Neural cell (in vitro differentiated cells): ENCODE measurements around the gene EIF2B5. TPM values are rescaled to one million over a fixed set of nuclear protein-coding genes. Genes with fewer than 3 reads are reported as not detected.

Experiments
- H2AFZ ChIP-seq: fragments of 200-600, 300-800 bp; sonication (generic), shearing (Covaris generic); 2 replicates; pipeline ENCODE4 v1.6.0; 2014; ENCODE audit warnings: low read depth, mild to moderate bottlenecking, antibody characterized with exemption, low read length, moderate library complexity
- H3F3A ChIP-seq: fragments of 200-600 bp; shearing (Covaris generic); 2 replicates; pipeline ENCODE4 v1.6.1; 2016; ENCODE audit warnings: mild to moderate bottlenecking, moderate library complexity, mixed read lengths, antibody characterized with exemption, low read length; ENCODE audit not compliant: insufficient read depth, poor library complexity, severe bottlenecking
- H3K27ac ChIP-seq: fragments of 200-600, 300-800 bp; sonication (generic), shearing (Covaris generic); 2 replicates; pipeline ENCODE4 v1.5.1; 2014; ENCODE audit warnings: mild to moderate bottlenecking, low read length, moderate library complexity
- H3K27me3 ChIP-seq: fragments of 300-800, 200-600 bp; sonication (generic), shearing (Covaris generic); 2 replicates; pipeline ENCODE4 v1.6.0; 2014; ENCODE audit warnings: mild to moderate bottlenecking, low read depth, low read length, moderate library complexity; ENCODE audit not compliant: insufficient read depth
- H3K36me3 ChIP-seq: fragments of 300-800, 200-600 bp; sonication (generic), shearing (Covaris generic); 2 replicates; pipeline ENCODE4 v1.5.1; 2014; ENCODE audit warnings: mild to moderate bottlenecking, antibody characterized with exemption, low read length, moderate library complexity; ENCODE audit not compliant: insufficient read depth
- H3K4me2 ChIP-seq: fragments of 300-800, 200-600 bp; sonication (generic), shearing (Covaris generic); 2 replicates; pipeline ENCODE4 v1.6.0; 2014; ENCODE audit warnings: mild to moderate bottlenecking, low read length
- H3K4me3 ChIP-seq: fragments of 300-800, 200-600 bp; sonication (generic), shearing (Covaris generic); 2 replicates; pipeline ENCODE4 v1.5.1; 2014; ENCODE audit warnings: mild to moderate bottlenecking, low read length, moderate library complexity
- H3K79me2 ChIP-seq: fragments of 200-600 bp; shearing (Covaris generic); replicated peaks from 2 replicates; pipeline ENCODE4 v1.6.0; 2014; ENCODE audit warnings: mild to moderate bottlenecking, low read length, moderate library complexity; ENCODE audit not compliant: insufficient read depth
- H3K9ac ChIP-seq: fragments of 300-800, 200-600 bp; sonication (generic), shearing (Covaris generic); 2 replicates; pipeline ENCODE4 v1.6.1; 2016; ENCODE audit warnings: mild to moderate bottlenecking, low read length, mixed read lengths
- H3K9me2 ChIP-seq: fragments of 200-600 bp; shearing (Covaris generic); 2 replicates; pipeline ENCODE4 v1.6.1; 2016; ENCODE audit warnings: mild to moderate bottlenecking, low read length, mixed read lengths; ENCODE audit not compliant: insufficient read depth
- H3K9me3 ChIP-seq: fragments of 200-600, 300-800 bp; sonication (generic), shearing (Covaris generic); 2 replicates; pipeline ENCODE4 v1.6.1; 2016; ENCODE audit warnings: mild to moderate bottlenecking, mixed run types, low read length, moderate library complexity, mixed read lengths
- H4K20me1 ChIP-seq: fragments of 200-600 bp; shearing (Covaris generic); 2 replicates; pipeline ENCODE4 v1.6.1; 2016; ENCODE audit warnings: mild to moderate bottlenecking, mixed run types; ENCODE audit not compliant: insufficient read depth
- EP300 ChIP-seq: fragments of 450-650 bp; conservative IDR thresholded peaks from 2 replicates; pipeline ENCODE4 v1.6.1; 2014; ENCODE audit warnings: antibody characterized with exemption, mild to moderate bottlenecking, moderate library complexity; ENCODE audit not compliant: poor library complexity, severe bottlenecking
- EZH2 ChIP-seq: fragments of 200-600, 300-800 bp; shearing (Covaris generic), sonication (generic); IDR thresholded peaks from 2 replicates; pipeline ENCODE4 v1.6.1; 2014; ENCODE audit warnings: antibody characterized with exemption, low read length, borderline replicate concordance, mild to moderate bottlenecking; ENCODE audit not compliant: insufficient read depth, poor library complexity, severe bottlenecking
- MXI1 ChIP-seq: fragments of 450-650 bp; conservative IDR thresholded peaks from 2 replicates; pipeline ENCODE4 v1.6.1; 2014; ENCODE audit warnings: antibody characterized with exemption, mild to moderate bottlenecking; ENCODE audit not compliant: poor library complexity, severe bottlenecking
- POLR2AphosphoS5 ChIP-seq: IDR thresholded peaks from 2 replicates; pipeline ENCODE4 v1.6.1; 2012
- RAD21 ChIP-seq: fragments of 450-650 bp; conservative IDR thresholded peaks from 2 replicates; pipeline ENCODE4 v1.6.1; 2014; ENCODE audit warnings: antibody characterized with exemption, mild to moderate bottlenecking, moderate library complexity
- SMC3 ChIP-seq: fragments of 450-650 bp; conservative IDR thresholded peaks from 2 replicates; pipeline ENCODE4 v1.6.1; 2014; ENCODE audit warnings: antibody characterized with exemption, mild to moderate bottlenecking, moderate library complexity; ENCODE audit not compliant: poor library complexity
- TAF1 ChIP-seq: IDR thresholded peaks from 2 replicates; pipeline ENCODE4 v1.6.1; 2012; ENCODE audit warnings: low read depth
- polyA plus RNA-seq: library from polyadenylated mRNA; depleted of rRNA; stranded (reverse); fragments of >200 nt; gene quantifications from 2 replicates; pipeline ENCODE4 v1.2.3, GENCODE V29; 2014
- TF ChIP-seq, protein P1 (sequence below): IDR thresholded peaks from 2 replicates; pipeline ENCODE4 v1.6.1; 2012; ENCODE audit warnings: borderline replicate concordance
- TF ChIP-seq, protein P2 (sequence below): fragments of 450-650 bp; IDR thresholded peaks from 2 replicates; pipeline ENCODE4 v1.5.1; 2014; ENCODE audit warnings: antibody characterized with exemption, mild to moderate bottlenecking, moderate library complexity; ENCODE audit not compliant: poor library complexity, severe bottlenecking

EIF2B5 gene
- polyA plus RNA-seq, 1 donor from 2014 or later: 112 TPM

GRCh38 chr3:184178521-184179138, 43.5 kb downstream of the EIF2B5 start:
- Histone ChIP-seq H3K9ac (no peak overlapping the region), H3K9me2 (no peaks in the 10 kb centered on the region), H3K4me3 (no peak overlapping the region), H3K4me2 (no peak overlapping the region), H3K79me2 (peaks cover 33% of the 10 kb centered on the region), H3F3A (no peaks in the 10 kb centered on the region), H3K36me3 (peaks cover 11% of the 10 kb centered on the region), H3K9me3 (no peaks in the 10 kb centered on the region), H4K20me1 (peaks cover 6% of the 10 kb centered on the region), H2AFZ (no peak overlapping the region), H3K27me3 (no peaks in the 10 kb centered on the region), H3K27ac (no peak overlapping the region)
- TF ChIP-seq MXI1 (no peak), RAD21 (no peak), EP300 (no peak), SMC3 (no peak), TAF1 (no peak), POLR2AphosphoS5 (no peak), EZH2 (no peak)
- TF ChIP-seq, protein P1, sequence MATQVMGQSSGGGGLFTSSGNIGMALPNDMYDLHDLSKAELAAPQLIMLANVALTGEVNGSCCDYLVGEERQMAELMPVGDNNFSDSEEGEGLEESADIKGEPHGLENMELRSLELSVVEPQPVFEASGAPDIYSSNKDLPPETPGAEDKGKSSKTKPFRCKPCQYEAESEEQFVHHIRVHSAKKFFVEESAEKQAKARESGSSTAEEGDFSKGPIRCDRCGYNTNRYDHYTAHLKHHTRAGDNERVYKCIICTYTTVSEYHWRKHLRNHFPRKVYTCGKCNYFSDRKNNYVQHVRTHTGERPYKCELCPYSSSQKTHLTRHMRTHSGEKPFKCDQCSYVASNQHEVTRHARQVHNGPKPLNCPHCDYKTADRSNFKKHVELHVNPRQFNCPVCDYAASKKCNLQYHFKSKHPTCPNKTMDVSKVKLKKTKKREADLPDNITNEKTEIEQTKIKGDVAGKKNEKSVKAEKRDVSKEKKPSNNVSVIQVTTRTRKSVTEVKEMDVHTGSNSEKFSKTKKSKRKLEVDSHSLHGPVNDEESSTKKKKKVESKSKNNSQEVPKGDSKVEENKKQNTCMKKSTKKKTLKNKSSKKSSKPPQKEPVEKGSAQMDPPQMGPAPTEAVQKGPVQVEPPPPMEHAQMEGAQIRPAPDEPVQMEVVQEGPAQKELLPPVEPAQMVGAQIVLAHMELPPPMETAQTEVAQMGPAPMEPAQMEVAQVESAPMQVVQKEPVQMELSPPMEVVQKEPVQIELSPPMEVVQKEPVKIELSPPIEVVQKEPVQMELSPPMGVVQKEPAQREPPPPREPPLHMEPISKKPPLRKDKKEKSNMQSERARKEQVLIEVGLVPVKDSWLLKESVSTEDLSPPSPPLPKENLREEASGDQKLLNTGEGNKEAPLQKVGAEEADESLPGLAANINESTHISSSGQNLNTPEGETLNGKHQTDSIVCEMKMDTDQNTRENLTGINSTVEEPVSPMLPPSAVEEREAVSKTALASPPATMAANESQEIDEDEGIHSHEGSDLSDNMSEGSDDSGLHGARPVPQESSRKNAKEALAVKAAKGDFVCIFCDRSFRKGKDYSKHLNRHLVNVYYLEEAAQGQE: no peak
- TF ChIP-seq, protein P2, sequence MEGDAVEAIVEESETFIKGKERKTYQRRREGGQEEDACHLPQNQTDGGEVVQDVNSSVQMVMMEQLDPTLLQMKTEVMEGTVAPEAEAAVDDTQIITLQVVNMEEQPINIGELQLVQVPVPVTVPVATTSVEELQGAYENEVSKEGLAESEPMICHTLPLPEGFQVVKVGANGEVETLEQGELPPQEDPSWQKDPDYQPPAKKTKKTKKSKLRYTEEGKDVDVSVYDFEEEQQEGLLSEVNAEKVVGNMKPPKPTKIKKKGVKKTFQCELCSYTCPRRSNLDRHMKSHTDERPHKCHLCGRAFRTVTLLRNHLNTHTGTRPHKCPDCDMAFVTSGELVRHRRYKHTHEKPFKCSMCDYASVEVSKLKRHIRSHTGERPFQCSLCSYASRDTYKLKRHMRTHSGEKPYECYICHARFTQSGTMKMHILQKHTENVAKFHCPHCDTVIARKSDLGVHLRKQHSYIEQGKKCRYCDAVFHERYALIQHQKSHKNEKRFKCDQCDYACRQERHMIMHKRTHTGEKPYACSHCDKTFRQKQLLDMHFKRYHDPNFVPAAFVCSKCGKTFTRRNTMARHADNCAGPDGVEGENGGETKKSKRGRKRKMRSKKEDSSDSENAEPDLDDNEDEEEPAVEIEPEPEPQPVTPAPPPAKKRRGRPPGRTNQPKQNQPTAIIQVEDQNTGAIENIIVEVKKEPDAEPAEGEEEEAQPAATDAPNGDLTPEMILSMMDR: no peak

DNA sequence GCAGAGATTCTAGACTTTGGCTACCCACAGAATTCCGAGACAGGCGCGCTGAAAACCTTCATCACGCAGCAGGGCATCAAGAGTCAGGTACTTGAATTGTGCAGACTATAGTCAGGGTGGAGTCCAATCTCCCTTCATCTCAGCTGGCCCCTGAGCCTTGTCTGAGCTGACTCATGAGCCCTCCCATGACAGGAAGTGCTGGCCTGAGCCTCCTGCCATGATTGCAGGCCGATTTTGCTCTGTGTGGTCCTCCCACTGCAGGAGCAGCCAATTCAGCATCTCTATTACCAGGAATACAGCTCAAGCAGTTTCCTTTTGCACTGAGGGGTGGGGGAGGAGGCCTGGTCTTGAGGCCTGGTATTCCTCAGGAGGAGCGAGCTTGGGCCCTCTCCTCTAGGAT, 45.0 kb downstream of the EIF2B5 start:
- H3K36me3 ChIP-seq: peaks cover 11% of the 10 kb centered on the region

More for the DNA sequence above, 45.0 kb downstream of the EIF2B5 start:
- Histone ChIP-seq H3K27me3 (no peaks in the 10 kb centered on the region), H3K4me3 (no peak overlapping the region), H4K20me1 (peaks cover 6% of the 10 kb centered on the region), H2AFZ (no peak overlapping the region), H3F3A (no peaks in the 10 kb centered on the region), H3K79me2 (peaks cover 29% of the 10 kb centered on the region), H3K9me3 (no peaks in the 10 kb centered on the region), H3K4me2 (no peak overlapping the region), H3K27ac (no peak overlapping the region), H3K9ac (no peak overlapping the region), H3K9me2 (no peaks in the 10 kb centered on the region)
- TF ChIP-seq EZH2 (no peak), SMC3 (no peak), POLR2AphosphoS5 (no peak), EP300 (no peak), MXI1 (no peak), RAD21 (no peak), TAF1 (no peak)
- TF ChIP-seq, protein P2: no peak
- TF ChIP-seq, protein P1: no peak
